ENCODE measurements around the gene GPC2.
"Not testable (repeated sequence)": the region's sequence is repeated elsewhere in the genome, so short reads cannot be mapped to it uniquely, and the experiment has no call there.

Gene GPC2

DNA sequence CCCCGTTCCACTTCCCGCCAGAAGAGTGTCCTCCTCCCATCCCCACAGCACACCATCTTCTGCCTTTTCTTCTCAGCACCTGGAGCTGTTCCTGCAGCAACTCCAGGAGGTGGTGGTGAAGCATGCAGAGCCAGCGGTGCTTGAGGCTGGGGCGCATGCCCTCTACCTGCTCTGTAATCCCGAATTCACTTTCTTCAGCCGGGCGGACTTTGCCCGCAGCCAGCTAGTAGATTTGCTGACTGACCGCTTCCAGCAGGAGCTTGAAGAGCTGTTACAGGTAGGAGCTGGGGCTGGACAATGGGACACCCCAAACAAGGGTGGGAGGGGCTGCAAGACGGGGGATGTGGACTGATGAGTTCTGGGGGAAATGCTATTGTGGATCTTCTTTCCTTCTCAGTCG, 23.5 kb upstream of the GPC2 start:
- no peak for DNase-seq

- DNase-seq: no peak
Observed at GRCh38 chr7:100198266-100198665, 21.1 kb upstream of the GPC2 start.

- DNase-seq: not testable (repeated sequence)
Observed at GRCh38 chr7:100195901-100196322, 18.7 kb upstream of the GPC2 start.

GRCh38 chr7:100195222-100195621, 18.0 kb upstream of the GPC2 start:
- DNase-seq: no peak

- DNase-seq: no peak
Observed at GRCh38 chr7:100192969-100193368, 15.8 kb upstream of the GPC2 start.

DNA sequence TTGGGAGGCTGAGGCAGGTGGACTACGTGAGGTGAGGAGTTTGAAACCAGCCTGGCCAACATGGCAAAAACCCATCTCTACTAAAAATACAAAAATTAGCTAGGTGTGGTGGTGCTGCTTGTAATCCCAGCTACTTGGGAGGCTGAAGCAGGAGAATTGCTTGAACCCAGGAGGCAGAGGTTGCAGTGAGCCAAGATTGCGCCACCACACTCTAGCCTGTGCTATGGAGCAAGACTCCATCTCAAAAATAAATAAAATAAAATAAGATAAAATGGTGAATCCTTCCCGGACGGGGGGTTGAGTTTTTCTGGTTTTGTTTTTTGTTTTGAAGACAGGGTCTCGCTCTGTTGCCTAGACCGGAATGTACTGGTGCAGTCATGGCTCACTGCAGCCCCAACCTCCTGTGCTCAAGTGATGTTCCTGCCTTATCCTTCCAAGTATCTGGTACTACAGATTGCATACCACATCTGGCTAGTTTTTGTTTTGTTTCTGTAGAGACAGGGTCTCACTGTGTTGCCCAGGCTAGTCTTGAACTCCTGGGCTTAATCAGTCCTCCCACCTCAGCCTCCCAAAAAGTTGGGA, 15.2 kb upstream of the GPC2 start:
- DNase-seq: not testable (repeated sequence)

DNA sequence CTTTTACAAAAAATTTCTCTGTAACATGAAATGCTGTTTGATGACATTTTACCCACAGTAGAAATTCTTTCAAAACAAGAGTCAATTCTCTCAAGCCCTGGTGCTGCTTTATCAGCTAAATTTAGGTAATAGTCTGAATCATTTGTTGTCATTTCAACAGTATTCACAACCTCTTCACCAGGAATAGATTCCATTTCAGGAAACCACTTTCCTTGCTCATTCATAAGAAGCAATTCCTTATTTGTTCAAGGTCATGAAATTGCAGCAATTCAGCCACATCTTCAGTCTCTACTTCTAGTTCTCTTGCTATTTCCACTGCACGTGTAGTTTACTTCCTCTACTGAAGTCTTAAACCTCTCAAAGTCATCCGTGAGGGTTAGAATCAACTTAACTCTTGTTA, 14.6 kb upstream of the GPC2 start:
- DNase-seq: no peak

- DNase-seq: no peak
Observed at GRCh38 chr7:100190048-100190711, 13.0 kb upstream of the GPC2 start.

- DNase-seq: no peak
Observed at GRCh38 chr7:100189061-100189460, 11.9 kb upstream of the GPC2 start.

- DNase-seq: no peak
Observed at GRCh38 chr7:100185726-100186125, 8.5 kb upstream of the GPC2 start.

DNA sequence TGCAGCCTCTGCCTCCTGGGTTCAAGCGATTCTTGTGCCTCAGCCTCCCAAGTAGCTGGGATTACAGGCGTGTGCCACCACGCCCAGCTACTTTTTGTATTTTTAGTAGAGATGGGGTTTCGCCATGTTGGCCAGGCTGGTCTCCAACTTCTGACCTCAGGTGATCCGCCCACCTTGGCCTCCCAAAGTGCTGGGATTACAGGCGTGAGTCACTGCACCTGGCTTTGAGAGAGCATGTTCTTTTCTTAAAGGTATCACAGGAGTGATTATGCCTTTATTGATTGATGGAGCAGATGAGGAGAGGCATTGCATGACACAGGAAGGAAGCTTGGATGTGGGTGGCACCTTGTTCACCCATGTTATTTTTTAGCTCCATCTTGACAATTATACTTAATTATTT, 5.9 kb upstream of the GPC2 start:
- not testable (repeated sequence) for DNase-seq

GRCh38 chr7:100182616-100183015, 5.4 kb upstream of the GPC2 start:
- DNase-seq: not testable (repeated sequence)

- not testable (repeated sequence) for DNase-seq
Observed at GRCh38 chr7:100180084-100180483, 2.9 kb upstream of the GPC2 start.

DNA sequence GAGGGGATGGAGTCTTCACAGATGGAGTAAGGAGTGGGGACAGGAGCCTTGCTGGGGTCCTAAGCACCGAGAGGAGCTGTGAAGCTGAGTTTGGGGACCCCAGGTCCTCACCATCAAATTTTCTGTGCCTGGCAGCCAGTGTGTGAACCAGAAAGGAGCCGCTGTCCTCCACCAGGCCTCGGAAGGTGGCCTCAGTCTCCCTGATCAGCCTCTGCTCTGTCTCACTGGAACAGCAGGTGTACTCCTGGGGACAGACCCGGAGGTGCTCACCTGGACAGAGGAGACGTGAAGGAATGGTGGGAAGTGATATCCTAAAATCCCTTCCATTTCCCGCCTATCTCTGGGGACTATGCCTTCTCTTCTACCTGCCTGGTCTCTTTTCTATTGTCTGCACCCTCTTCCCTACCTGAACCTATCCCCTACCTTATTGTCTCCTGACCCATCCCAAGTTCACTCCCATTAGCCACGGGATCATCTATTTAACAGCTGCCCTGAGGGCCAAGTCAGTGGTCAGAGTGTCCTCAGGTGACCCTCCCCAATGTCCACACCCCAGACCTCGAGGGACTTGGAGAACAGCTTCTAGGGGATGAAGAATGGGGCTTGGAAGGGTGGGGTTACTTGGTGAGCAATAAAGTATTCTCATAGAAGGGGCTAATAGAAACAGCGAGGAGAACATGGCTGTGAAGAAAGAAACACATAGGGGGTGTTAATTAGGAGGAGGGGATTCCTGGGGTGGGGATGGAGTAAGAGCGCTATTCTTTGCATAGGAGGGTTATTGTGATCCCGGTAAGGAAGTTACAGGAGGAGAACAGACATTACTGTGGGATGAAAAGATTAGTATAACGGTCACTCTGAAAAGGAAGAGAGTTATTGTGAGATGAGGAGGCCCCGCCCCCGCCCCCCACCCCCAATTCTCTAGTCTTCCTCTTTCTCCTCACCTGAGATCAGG, 811 bp downstream of the GPC2 start:
- DNase-seq: no peak

GRCh38 chr7:100175296-100175935, 1.8 kb downstream of the GPC2 start:
- no peak for DNase-seq

DNA sequence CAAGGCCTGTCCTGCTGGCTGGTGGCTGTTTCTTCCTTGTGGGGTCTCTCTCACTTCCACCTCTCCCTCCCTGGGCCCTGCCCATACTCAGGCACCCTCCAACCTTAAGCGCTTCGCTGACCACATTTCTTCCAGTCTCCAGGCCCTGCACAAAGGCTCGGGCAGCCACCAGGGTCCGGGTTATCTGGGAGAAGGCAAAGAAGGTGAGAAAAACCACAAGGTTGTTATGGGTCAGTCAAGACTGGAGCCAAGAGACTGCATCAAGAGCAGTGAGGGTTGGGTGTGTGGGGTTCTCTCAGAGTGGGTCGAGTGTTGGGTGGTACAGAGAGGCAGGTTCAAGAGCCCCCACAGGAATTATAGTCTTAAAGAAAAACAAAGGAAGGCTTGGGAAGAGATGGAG, 2.6 kb downstream of the GPC2 start:
- DNase-seq: no peak

- DNase-seq: no peak
Observed at GRCh38 chr7:100173806-100174495, 3.2 kb downstream of the GPC2 start.

DNA sequence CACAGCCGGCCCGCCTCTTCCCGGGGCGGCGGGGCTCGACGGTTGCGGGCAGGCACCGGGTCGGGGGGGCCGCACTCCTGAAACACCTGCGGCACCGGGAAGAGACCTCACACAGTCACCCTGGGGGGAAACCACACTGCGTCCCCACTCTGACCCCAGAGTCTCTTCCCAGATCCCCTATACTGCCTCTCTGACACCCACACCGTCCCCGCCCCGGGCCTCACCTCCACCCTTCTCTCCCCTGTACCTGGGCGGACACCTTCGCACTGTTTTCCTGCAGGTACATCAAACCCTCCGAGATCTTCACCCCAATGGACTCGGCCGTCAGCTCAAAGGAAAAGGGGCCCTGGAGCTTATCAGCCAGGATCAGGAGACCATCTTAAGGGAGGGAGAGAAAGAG, 5.3 kb downstream of the GPC2 start:
- peak; percentile 9 for DNase-seq

DNA sequence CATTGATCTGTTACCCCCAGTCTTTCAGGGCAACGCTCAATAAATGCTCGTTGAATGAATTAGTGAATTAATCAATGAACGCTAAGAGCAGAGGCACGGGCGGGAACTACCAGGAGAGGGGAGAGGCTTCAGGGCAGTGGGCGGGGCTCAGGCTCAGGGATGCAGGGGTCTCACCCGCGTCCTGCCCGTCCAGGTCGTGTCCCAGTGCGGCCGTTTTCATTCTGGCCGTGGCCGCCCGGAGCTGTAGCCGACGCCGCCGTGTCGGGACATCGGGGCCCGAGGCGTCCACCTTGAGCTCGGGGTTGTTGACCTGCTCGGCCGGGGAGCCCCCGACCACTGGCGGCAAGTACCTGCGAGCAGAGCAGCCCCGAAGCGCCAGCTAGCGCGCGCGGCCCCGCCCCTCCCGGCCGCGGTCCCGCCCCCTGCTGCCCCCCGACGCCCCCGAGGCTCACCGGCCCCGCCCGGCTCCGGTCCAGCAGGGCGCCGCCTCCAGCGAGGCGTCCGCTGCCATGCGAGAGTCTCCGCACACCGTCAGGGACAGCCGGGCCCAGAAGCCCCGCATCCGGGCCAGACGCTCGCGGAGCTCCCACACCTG, 6.0 kb downstream of the GPC2 start:
- peak; percentile 46 for DNase-seq

DNA sequence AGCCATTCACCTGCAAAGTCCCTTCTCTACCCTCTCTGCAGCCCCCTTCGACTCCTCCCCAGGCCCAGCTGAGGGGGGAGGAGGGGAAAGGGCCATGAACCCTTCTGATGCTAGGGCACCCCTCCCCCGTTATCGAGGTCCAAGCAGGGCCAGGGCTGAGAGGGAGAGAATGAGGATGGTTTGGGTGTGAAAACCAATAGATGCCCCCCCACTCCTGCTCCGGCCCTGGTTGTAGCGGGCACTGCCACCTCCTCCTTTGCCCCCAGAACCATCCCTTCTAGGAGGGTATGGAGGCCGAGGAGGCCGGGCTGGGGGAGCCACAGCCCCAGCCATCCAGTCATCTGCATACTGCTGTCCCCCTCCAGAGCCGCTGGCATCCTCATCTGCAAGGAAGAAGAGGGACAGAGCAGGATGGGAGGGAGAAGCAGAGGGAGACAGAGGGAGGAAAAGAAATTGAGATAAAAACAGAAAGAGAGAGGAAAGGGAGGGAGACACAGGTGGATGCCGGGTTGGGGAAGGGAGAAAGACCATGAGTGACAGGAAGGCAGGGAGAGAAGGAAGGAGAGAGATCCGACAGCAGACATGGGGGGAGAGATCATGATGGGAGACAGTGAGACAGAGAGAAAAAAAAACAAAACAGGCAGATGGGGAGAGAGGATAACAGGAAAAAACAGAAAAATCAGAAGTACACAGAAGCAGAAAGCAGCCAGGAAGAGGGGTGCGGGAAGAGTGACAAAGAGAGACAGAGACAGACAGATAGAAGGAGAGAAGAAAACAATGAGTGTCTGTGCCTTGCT, 6.9 kb downstream of the GPC2 start:
- DNase-seq: no peak

GRCh38 chr7:100169147-100169850, 7.9 kb downstream of the GPC2 start:
- DNase-seq: peak; percentile 8
